HFFc6 (cell line): Measurements from ENCODE around the gene ZNF593OS. TPM values are rescaled to one million over a fixed set of nuclear protein-coding genes. Genes with fewer than 3 reads are reported as not detected.
A peak's percentile ranks its signal among the peaks of the same experiment; 100 is the strongest.

ENCODE experiments used
- DNase-seq: peaks from one replicate; pipeline ENCODE4 v3.0.0-alpha.2; 2018
- H3K27ac Mint-ChIP-seq: 2 replicates; pipeline ENCODE4 v1.8.0; 2020; ENCODE audit warnings: mild to moderate bottlenecking, mixed read lengths
- H3K27me3 Mint-ChIP-seq: 2 replicates; pipeline ENCODE4 v1.8.0; 2021; ENCODE audit warnings: mild to moderate bottlenecking, moderate library complexity, mixed read lengths; ENCODE audit not compliant: insufficient read depth
- H3K36me3 Mint-ChIP-seq: 2 replicates; pipeline ENCODE4 v1.8.0; 2021; ENCODE audit warnings: low read depth, mixed read lengths
- H3K4me1 Mint-ChIP-seq: 2 replicates; pipeline ENCODE4 v1.8.0; 2020; ENCODE audit warnings: low read depth, mixed read lengths
- H3K4me3 Mint-ChIP-seq: 2 replicates; pipeline ENCODE4 v1.8.0; 2020; ENCODE audit warnings: mild to moderate bottlenecking, moderate library complexity, mixed read lengths
- H3K9me3 Mint-ChIP-seq: 2 replicates; pipeline ENCODE4 v1.8.0; 2020; ENCODE audit warnings: mild to moderate bottlenecking, mixed read lengths
- CTCF ChIP-seq: fragments of 200-600 bp; sonication (generic); IDR thresholded peaks from 2 replicates; pipeline ENCODE4 v1.5.0; 2021; ENCODE audit warnings: antibody characterized with exemption, mild to moderate bottlenecking
- total RNA-seq, 6 experiments: library from RNA; stranded (reverse); fragmentation: NEBNext Ultra II Directional; extraction: Animal tissue kit (Norgen Biotek cat#: 25700); gene quantifications; 2 replicates in 1 of 6; 3 replicates in 5 of 6; pipeline ENCODE4 v1.2.3, GENCODE V29; 2021

ZNF593OS gene
- total RNA-seq, 6 experiments from 2014 or later: not detected

GRCh38 chr1:26125946-26126320, 45.7 kb downstream of the ZNF593OS start:
- no peaks in the 10 kb centered on the region for H3K9me3 Mint-ChIP-seq
- no peak for DNase-seq
- peaks cover 14% of the 10 kb centered on the region for H3K27me3 Mint-ChIP-seq
- no peaks in the 10 kb centered on the region for H3K36me3 Mint-ChIP-seq
- peaks cover 33% of the 10 kb centered on the region for H3K4me1 Mint-ChIP-seq
- no peak for TF ChIP-seq CTCF
- H3K4me3 Mint-ChIP-seq: no peak overlapping the region
- no peak overlapping the region for H3K27ac Mint-ChIP-seq

DNA sequence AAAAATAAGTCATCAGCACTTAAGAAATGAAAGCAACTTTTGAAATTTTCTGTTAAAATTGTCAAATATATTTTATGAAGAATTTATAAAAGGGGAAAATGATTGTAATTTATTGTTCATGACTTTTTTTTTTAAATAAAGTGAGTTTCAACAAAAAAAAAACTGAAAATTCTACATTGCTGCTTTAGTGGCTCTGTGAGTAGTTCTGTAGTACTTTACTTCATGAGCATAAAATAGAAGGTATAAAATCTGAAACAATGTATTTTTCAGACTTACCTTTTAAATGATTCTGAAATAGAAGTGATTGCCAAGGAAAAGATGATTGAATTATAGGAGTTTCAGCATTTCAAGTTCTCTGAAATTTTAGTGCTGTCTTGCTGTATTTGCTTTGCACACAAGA, 46.2 kb downstream of the ZNF593OS start:
- Mint-ChIP-seq H3K27ac (no peak overlapping the region), H3K4me1 (peaks cover 33% of the 10 kb centered on the region), H3K4me3 (no peak overlapping the region), H3K36me3 (no peaks in the 10 kb centered on the region), H3K27me3 (peaks cover 13% of the 10 kb centered on the region), H3K9me3 (no peaks in the 10 kb centered on the region)
- TF ChIP-seq CTCF: no peak
- DNase-seq: no peak

GRCh38 chr1:26124418-26125331, 47.0 kb downstream of the ZNF593OS start:
- Mint-ChIP-seq H3K9me3 (no peaks in the 10 kb centered on the region), H3K27me3 (peaks cover 10% of the 10 kb centered on the region), H3K4me1 (peaks cover 33% of the 10 kb centered on the region), H3K36me3 (peaks cover 6% of the 10 kb centered on the region; the same call in 1 of the 2 replicates), H3K27ac (no peak overlapping the region), H3K4me3 (no peak overlapping the region)
- no peak for TF ChIP-seq CTCF
- DNase-seq: no peak

GRCh38 chr1:26122988-26123973, 48.4 kb downstream of the ZNF593OS start:
- Mint-ChIP-seq H3K4me3 (peak overlapping the region; percentile 53), H3K27ac (peak overlapping the region; percentile 53), H3K36me3 (peaks cover 12% of the 10 kb centered on the region; the same call in 1 of the 2 replicates), H3K4me1 (peaks cover 33% of the 10 kb centered on the region), H3K27me3 (peaks cover 6% of the 10 kb centered on the region), H3K9me3 (no peaks in the 10 kb centered on the region)
- peak; percentile 54 for DNase-seq
- TF ChIP-seq CTCF: no peak
